OCI-LY1 (cell line): ENCODE measurements around the gene PRKAR2A.

Source experiments
- H2AFZ ChIP-seq: fragments of 200-600 bp; sonication (generic), shearing (Covaris generic); 2 replicates; pipeline ENCODE4 v1.6.0; 2014; ENCODE audit warnings: antibody characterized with exemption, mild to moderate bottlenecking, low read length
- H3F3A ChIP-seq: fragments of 200-600 bp; sonication (generic), shearing (Covaris generic); 2 replicates; pipeline ENCODE4 v1.6.0; 2014; ENCODE audit warnings: mild to moderate bottlenecking, antibody characterized with exemption, low read length, moderate library complexity; ENCODE audit not compliant: insufficient read depth
- H3K27ac ChIP-seq: fragments of 200-600 bp; sonication (generic); 2 replicates; pipeline ENCODE4 v1.5.1; 2014; ENCODE audit warnings: low read length, mixed run types, mild to moderate bottlenecking, low read depth; ENCODE audit not compliant: poor library complexity, severe bottlenecking
- H3K27me3 ChIP-seq: fragments of 200-600 bp; sonication (generic); 2 replicates; pipeline ENCODE4 v1.6.0; 2014; ENCODE audit warnings: antibody characterized with exemption, mild to moderate bottlenecking, low read length, moderate library complexity; ENCODE audit not compliant: insufficient read depth
- H3K36me3 ChIP-seq: fragments of 200-600 bp; sonication (generic); 2 replicates; pipeline ENCODE4 v1.6.1; 2014; ENCODE audit warnings: mild to moderate bottlenecking, antibody characterized with exemption, low read length, moderate library complexity, mixed read lengths; ENCODE audit not compliant: insufficient read depth
- H3K4me1 ChIP-seq: fragments of 200-600 bp; sonication (generic); 2 replicates; pipeline ENCODE4 v1.5.1; 2014; ENCODE audit warnings: mild to moderate bottlenecking, low read length, moderate library complexity; ENCODE audit not compliant: insufficient read depth, severe bottlenecking
- H3K4me2 ChIP-seq: fragments of 200-600 bp; sonication (generic), shearing (Covaris generic); 2 replicates; pipeline ENCODE4 v1.6.1; 2014; ENCODE audit warnings: low read length
- H3K4me3 ChIP-seq: fragments of 200-600 bp; sonication (generic); 2 replicates; pipeline ENCODE4 v1.5.1; 2014; ENCODE audit warnings: low read length, low read depth, mild to moderate bottlenecking, mixed read lengths; ENCODE audit not compliant: poor library complexity, severe bottlenecking
- H3K79me2 ChIP-seq: fragments of 200-600 bp; shearing (Covaris generic); 2 replicates; pipeline ENCODE4 v1.6.1; 2016; ENCODE audit warnings: mixed run types, low read length, mixed read lengths; ENCODE audit not compliant: insufficient read depth
- H3K9ac ChIP-seq: fragments of 200-600 bp; sonication (generic), shearing (Covaris generic); 2 replicates; pipeline ENCODE4 v1.6.1; 2014; ENCODE audit warnings: mild to moderate bottlenecking, low read length, mixed read lengths
- H3K9me2 ChIP-seq: fragments of 200-600 bp; sonication (generic), shearing (Covaris generic); 2 replicates; pipeline ENCODE4 v1.6.1; 2014; ENCODE audit warnings: low read depth, mild to moderate bottlenecking, low read length, mixed read lengths
- H3K9me3 ChIP-seq: fragments of 200-600 bp; shearing (Covaris generic); 2 replicates; pipeline ENCODE4 v1.6.1; 2014; ENCODE audit warnings: low read length, mixed read lengths
- H4K20me1 ChIP-seq: fragments of 200-600 bp; sonication (generic), shearing (Covaris generic); 2 replicates; pipeline ENCODE4 v1.6.0; 2016; ENCODE audit warnings: mild to moderate bottlenecking, low read length; ENCODE audit not compliant: insufficient read depth
- CTCF ChIP-seq: fragments of 200-600 bp; sonication (generic), shearing (Covaris generic); IDR thresholded peaks from 2 replicates; pipeline ENCODE4 v1.5.1; 2017; ENCODE audit warnings: mild to moderate bottlenecking, antibody characterized with exemption, low read length, moderate library complexity, mixed read lengths
- EZH2 ChIP-seq: fragments of 200-600 bp; sonication (generic), shearing (Covaris generic); IDR thresholded peaks from 2 replicates; pipeline ENCODE4 v1.8.0; 2017; ENCODE audit warnings: borderline replicate concordance, mixed run types, mild to moderate bottlenecking, antibody characterized with exemption, low read length, moderate library complexity, mixed read lengths

The PRKAR2A gene

GRCh38 chr3:48877671-48878070 lies 30.0 kb upstream of the PRKAR2A start:
- Histone ChIP-seq H3K9me2 (no peaks in the 10 kb centered on the region), H3F3A (no peaks in the 10 kb centered on the region), H3K36me3 (peaks cover 8% of the 10 kb centered on the region; the same call in 1 of the 2 replicates), H3K27ac (no peak overlapping the region), H3K9me3 (no peaks in the 10 kb centered on the region), H2AFZ (no peak overlapping the region), H3K9ac (no peak overlapping the region), H3K27me3 (no peaks in the 10 kb centered on the region), H3K4me2 (no peak overlapping the region), H4K20me1 (no peaks in the 10 kb centered on the region), H3K4me3 (no peak overlapping the region), H3K4me1 (peaks cover 7% of the 10 kb centered on the region), H3K79me2 (no peaks in the 10 kb centered on the region)
- no peak for TF ChIP-seq EZH2
- no peak for TF ChIP-seq CTCF

DNA sequence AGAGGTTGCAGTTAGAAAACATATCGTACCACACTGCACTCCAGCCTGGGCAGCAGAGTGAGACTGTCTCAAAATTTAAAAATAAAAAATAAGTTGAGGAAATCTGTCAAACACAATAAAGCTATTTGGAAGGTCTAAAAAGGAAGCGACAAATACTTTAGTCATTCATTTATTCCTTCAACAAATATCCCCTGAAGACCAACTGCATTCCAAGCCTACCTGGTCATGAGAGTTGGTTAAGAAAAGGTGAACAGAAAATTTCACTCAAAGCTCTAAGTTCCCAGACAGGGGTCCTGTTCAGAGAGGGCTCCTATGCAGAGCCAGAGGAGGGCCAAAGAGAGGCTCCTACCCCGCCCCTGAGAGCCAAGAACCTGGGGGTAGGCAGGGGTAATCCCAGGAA lies 15.4 kb upstream of the PRKAR2A start:
- Histone ChIP-seq H3K9me3 (no peaks in the 10 kb centered on the region), H3K9me2 (no peaks in the 10 kb centered on the region), H3K79me2 (no peaks in the 10 kb centered on the region), H3K9ac (no peak overlapping the region), H3K4me2 (no peak overlapping the region), H3K27me3 (no peaks in the 10 kb centered on the region), H4K20me1 (no peaks in the 10 kb centered on the region), H3K36me3 (peaks cover 8% of the 10 kb centered on the region; the same call in 1 of the 2 replicates), H3F3A (no peaks in the 10 kb centered on the region), H3K4me1 (no peaks in the 10 kb centered on the region), H2AFZ (no peak overlapping the region), H3K27ac (no peak overlapping the region), H3K4me3 (no peak overlapping the region)
- TF ChIP-seq CTCF (no peak), EZH2 (no peak)

DNA sequence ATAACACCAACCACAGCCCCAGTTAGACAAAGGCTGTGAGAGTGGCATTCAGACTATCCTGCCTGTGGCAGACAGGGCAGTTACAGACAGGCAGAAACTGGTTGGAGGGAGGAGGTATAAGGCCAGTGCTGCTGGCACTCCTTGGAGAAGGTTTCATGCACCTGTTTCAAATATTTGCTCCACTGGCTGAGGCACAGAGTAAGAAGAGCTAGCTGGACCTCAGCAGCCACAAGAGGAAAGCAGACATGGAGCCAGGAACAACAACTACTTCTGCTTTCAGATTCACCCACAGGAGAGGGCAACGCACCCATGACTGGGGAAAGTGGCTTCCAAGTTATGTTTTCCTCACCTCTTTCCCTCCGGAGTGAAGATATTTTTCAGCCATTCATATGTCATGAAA lies 11.5 kb upstream of the PRKAR2A start:
- Histone ChIP-seq H3K27me3 (no peaks in the 10 kb centered on the region), H3K79me2 (no peaks in the 10 kb centered on the region), H3K27ac (no peak overlapping the region), H3K4me2 (no peak overlapping the region), H3K36me3 (peaks cover 8% of the 10 kb centered on the region; the same call in 1 of the 2 replicates), H3K4me3 (no peak overlapping the region), H2AFZ (no peak overlapping the region), H3K9ac (no peak overlapping the region), H3F3A (no peaks in the 10 kb centered on the region), H3K4me1 (peaks cover 12% of the 10 kb centered on the region), H3K9me2 (no peaks in the 10 kb centered on the region), H3K9me3 (no peaks in the 10 kb centered on the region), H4K20me1 (no peaks in the 10 kb centered on the region)
- TF ChIP-seq CTCF = no peak
- no peak for TF ChIP-seq EZH2
